NT2/D1 (cell line): Measurements from ENCODE around the gene RASSF3.

Source experiments
- SUZ12 ChIP-seq: IDR thresholded peaks from 2 replicates; pipeline ENCODE4 v1.6.1; 2011; ENCODE audit not compliant: insufficient read length, insufficient read depth; ENCODE audit errors: extremely low read depth
- YY1 ChIP-seq: IDR thresholded peaks from 2 replicates; pipeline ENCODE4 v1.6.1; 2011; ENCODE audit not compliant: insufficient read length, insufficient read depth

DNA sequence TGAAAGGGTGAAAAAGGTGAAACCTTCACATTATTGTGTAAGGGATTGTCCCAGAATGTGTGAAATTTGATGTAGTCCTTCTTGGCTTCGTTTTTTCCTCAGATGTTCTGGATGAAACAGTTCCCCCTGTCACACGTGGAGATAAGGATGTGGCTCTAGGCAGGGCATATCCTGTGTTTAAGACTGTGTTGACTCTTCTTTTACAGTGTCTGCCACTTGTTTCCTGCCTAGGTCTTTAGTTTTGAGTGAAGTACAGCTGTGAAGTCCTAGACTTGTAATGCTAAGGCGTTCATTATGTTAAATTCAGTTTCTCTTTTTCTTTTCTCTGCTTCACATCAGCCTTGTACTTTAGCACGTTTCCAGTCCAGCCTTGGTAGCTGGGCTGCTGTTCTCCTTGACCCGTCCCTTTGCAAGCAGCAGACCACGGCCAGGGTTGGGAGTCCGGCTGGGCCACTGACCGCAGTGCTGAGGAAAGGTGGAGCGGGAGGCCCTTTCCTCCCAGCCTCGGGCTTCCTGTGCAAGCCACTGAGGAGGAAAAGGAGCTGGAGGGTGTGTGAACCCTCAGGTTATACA lies 59.1 kb downstream of the RASSF3 start:
- TF ChIP-seq SUZ12 = no peak
- TF ChIP-seq YY1 = no peak
